ENCODE measurements around the gene DLGAP1.

GRCh38 chr18:3590096-3590630, 864.9 kb downstream of the DLGAP1 start:
- TF ChIP-seq, protein P1, sequence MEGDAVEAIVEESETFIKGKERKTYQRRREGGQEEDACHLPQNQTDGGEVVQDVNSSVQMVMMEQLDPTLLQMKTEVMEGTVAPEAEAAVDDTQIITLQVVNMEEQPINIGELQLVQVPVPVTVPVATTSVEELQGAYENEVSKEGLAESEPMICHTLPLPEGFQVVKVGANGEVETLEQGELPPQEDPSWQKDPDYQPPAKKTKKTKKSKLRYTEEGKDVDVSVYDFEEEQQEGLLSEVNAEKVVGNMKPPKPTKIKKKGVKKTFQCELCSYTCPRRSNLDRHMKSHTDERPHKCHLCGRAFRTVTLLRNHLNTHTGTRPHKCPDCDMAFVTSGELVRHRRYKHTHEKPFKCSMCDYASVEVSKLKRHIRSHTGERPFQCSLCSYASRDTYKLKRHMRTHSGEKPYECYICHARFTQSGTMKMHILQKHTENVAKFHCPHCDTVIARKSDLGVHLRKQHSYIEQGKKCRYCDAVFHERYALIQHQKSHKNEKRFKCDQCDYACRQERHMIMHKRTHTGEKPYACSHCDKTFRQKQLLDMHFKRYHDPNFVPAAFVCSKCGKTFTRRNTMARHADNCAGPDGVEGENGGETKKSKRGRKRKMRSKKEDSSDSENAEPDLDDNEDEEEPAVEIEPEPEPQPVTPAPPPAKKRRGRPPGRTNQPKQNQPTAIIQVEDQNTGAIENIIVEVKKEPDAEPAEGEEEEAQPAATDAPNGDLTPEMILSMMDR (conservative IDR thresholded peaks at IDR 0.05; ENCODE audit: low read depth in 2 of 2): no peak
- no peak for TF ChIP-seq EZH2phosphoT487 (IDR thresholded peaks at IDR 0.05; ENCODE audit: unreplicated experiment)
- TF ChIP-seq POLR2AphosphoS5 (IDR thresholded peaks at IDR 0.05; ENCODE audit: low read depth): no peak
- no peak for TF ChIP-seq REST (IDR thresholded peaks at IDR 0.05; ENCODE audit: unreplicated experiment)
- no peak for TF ChIP-seq EZH2 (IDR thresholded peaks at IDR 0.05; ENCODE audit: low read depth, unreplicated experiment)

Measured in GM23338 (cell line).